ENCODE data around the gene SPTBN5. TPM values are rescaled to one million over a fixed set of nuclear protein-coding genes. Genes with fewer than 3 reads are reported as not detected.

SPTBN5 gene
- polyA plus RNA-seq, 1 donor from 2014 or later, result 0.01 TPM

DNA sequence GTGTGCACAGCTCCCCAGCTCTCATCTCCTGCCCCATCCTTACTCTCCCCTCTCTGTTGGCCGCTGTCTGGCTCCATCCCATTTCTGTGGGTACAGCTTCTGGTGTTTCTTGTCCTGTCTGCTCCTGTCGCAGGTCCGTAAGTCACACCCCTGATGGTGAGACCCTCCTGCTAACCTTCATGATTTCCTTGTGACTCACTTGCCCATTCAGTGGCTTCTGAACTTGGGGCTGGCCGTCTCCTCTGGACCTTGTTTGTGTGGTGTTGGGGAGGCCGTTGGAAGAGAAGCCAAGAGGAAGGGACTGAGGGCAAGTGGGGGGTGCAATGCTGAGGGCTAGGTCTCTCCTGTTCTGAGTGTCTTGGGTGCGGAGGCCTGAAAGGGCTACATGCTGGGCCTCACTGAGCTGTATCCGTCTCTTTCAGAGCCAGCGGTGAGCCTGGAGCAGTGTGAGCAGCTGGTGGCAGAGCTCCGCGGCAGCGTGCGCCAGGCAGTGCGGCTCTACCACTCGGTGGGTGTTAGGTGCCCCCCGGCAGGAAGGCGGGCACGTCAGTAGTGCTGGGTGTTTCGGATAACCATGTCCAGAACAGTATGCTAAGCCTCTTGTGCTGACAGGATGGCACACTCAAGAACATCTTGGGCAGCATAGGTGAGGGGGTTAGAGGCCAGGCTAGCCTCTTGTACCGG is 69.6 kb downstream of the SPTBN5 start:
- TF ChIP-seq RAD21 (conservative IDR thresholded peaks at IDR 0.05), result no peak
- no peaks in the 10 kb centered on the region for H3K36me3 ChIP-seq (ENCODE audit: insufficient read depth, low read length)

DNA sequence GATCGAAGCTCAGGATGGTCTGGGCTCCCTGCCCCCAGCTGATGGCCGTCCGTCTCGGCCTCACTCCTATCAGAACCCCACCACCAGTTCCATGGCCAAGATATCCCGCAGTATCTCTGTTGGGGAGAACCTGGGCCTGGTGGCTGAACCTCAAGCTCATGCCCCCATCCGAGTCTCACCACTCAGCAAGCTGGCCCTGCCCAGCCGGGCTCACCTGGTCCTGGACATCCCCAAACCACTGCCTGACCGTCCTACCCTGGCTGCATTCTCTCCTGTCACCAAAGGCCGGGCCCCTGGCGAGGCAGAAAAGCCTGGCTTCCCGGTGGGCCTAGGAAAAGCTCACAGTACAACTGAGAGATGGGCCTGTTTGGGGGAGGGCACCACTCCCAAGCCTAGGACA is 70.4 kb downstream of the SPTBN5 start:
- H3K4me3 ChIP-seq (ENCODE audit: low read length), result no peak overlapping the region
- TF ChIP-seq EZH2 (IDR thresholded peaks at IDR 0.05; ENCODE audit: borderline replicate concordance, insufficient read depth, low read length, poor library complexity, severe bottlenecking) (no peak), RAD21 (conservative IDR thresholded peaks at IDR 0.05) (no peak), POLR2AphosphoS5 (IDR thresholded peaks at IDR 0.05) (no peak), EP300 (conservative IDR thresholded peaks at IDR 0.05; ENCODE audit: poor library complexity, severe bottlenecking) (no peak), MXI1 (conservative IDR thresholded peaks at IDR 0.05; ENCODE audit: poor library complexity, severe bottlenecking) (no peak), SMC3 (conservative IDR thresholded peaks at IDR 0.05; ENCODE audit: poor library complexity) (no peak)
- TF ChIP-seq, protein P1, sequence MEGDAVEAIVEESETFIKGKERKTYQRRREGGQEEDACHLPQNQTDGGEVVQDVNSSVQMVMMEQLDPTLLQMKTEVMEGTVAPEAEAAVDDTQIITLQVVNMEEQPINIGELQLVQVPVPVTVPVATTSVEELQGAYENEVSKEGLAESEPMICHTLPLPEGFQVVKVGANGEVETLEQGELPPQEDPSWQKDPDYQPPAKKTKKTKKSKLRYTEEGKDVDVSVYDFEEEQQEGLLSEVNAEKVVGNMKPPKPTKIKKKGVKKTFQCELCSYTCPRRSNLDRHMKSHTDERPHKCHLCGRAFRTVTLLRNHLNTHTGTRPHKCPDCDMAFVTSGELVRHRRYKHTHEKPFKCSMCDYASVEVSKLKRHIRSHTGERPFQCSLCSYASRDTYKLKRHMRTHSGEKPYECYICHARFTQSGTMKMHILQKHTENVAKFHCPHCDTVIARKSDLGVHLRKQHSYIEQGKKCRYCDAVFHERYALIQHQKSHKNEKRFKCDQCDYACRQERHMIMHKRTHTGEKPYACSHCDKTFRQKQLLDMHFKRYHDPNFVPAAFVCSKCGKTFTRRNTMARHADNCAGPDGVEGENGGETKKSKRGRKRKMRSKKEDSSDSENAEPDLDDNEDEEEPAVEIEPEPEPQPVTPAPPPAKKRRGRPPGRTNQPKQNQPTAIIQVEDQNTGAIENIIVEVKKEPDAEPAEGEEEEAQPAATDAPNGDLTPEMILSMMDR (IDR thresholded peaks at IDR 0.05; ENCODE audit: poor library complexity, severe bottlenecking), result no peak
- TF ChIP-seq, protein P2, sequence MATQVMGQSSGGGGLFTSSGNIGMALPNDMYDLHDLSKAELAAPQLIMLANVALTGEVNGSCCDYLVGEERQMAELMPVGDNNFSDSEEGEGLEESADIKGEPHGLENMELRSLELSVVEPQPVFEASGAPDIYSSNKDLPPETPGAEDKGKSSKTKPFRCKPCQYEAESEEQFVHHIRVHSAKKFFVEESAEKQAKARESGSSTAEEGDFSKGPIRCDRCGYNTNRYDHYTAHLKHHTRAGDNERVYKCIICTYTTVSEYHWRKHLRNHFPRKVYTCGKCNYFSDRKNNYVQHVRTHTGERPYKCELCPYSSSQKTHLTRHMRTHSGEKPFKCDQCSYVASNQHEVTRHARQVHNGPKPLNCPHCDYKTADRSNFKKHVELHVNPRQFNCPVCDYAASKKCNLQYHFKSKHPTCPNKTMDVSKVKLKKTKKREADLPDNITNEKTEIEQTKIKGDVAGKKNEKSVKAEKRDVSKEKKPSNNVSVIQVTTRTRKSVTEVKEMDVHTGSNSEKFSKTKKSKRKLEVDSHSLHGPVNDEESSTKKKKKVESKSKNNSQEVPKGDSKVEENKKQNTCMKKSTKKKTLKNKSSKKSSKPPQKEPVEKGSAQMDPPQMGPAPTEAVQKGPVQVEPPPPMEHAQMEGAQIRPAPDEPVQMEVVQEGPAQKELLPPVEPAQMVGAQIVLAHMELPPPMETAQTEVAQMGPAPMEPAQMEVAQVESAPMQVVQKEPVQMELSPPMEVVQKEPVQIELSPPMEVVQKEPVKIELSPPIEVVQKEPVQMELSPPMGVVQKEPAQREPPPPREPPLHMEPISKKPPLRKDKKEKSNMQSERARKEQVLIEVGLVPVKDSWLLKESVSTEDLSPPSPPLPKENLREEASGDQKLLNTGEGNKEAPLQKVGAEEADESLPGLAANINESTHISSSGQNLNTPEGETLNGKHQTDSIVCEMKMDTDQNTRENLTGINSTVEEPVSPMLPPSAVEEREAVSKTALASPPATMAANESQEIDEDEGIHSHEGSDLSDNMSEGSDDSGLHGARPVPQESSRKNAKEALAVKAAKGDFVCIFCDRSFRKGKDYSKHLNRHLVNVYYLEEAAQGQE (IDR thresholded peaks at IDR 0.05; ENCODE audit: borderline replicate concordance), result no peak
- H3K4me2 ChIP-seq (ENCODE audit: low read length), result no peak overlapping the region
- H3K27ac ChIP-seq (ENCODE audit: low read length), result no peak overlapping the region
- H3F3A ChIP-seq (ENCODE audit: insufficient read depth, low read length, poor library complexity, severe bottlenecking), result no peaks in the 10 kb centered on the region
- no peak overlapping the region for H3K9ac ChIP-seq (ENCODE audit: low read length)
- no peaks in the 10 kb centered on the region for H3K9me2 ChIP-seq (ENCODE audit: insufficient read depth, low read length)
- no peaks in the 10 kb centered on the region for H3K36me3 ChIP-seq (ENCODE audit: insufficient read depth, low read length)
- H2AFZ ChIP-seq (ENCODE audit: low read depth, low read length), result no peak overlapping the region
- H3K79me2 ChIP-seq (replicated peaks; ENCODE audit: insufficient read depth, low read length), result no peaks in the 10 kb centered on the region
- H3K9me3 ChIP-seq (ENCODE audit: low read length), result no peaks in the 10 kb centered on the region
- H4K20me1 ChIP-seq (ENCODE audit: insufficient read depth), result no peaks in the 10 kb centered on the region
- no peaks in the 10 kb centered on the region for H3K27me3 ChIP-seq (ENCODE audit: insufficient read depth, low read depth, low read length)

More for the DNA sequence above, 69.6 kb downstream of the SPTBN5 start:
- H3K27ac ChIP-seq (ENCODE audit: low read length), result no peak overlapping the region
- H4K20me1 ChIP-seq (ENCODE audit: insufficient read depth), result no peaks in the 10 kb centered on the region
- H3K9me3 ChIP-seq (ENCODE audit: low read length), result no peaks in the 10 kb centered on the region
- H3K79me2 ChIP-seq (replicated peaks; ENCODE audit: insufficient read depth, low read length), result no peaks in the 10 kb centered on the region
- no peak overlapping the region for H3K9ac ChIP-seq (ENCODE audit: low read length)
- H3K4me2 ChIP-seq (ENCODE audit: low read length), result no peak overlapping the region
- H3F3A ChIP-seq (ENCODE audit: insufficient read depth, low read length, poor library complexity, severe bottlenecking), result no peaks in the 10 kb centered on the region
- H3K27me3 ChIP-seq (ENCODE audit: insufficient read depth, low read depth, low read length), result no peaks in the 10 kb centered on the region
- H3K4me3 ChIP-seq (ENCODE audit: low read length), result no peak overlapping the region
- H3K9me2 ChIP-seq (ENCODE audit: insufficient read depth, low read length), result no peaks in the 10 kb centered on the region
- H2AFZ ChIP-seq (ENCODE audit: low read depth, low read length), result no peak overlapping the region
